ENCODE results near the gene RNF224.

The RNF224 gene

DNA sequence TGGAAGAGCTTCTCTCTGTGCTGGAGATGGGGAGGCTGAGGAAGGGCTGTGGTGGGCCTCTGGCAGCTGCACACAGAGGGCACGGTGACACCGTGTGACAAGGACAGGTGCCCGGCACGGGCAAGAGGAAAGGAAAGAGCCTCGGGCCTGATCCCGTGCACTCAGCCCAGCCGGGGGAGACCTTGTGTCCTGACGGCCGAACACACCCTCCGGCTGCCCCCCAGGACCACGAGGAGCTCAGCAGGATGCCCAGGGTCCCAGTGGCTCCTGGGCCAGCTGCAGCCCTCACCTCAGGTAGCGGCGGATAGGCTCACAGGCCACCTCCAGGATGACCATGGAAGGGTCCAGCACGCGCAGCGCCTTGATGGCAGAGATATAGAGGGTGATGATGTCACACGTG is 44.5 kb upstream of the RNF224 start:
- TF ChIP-seq, protein P1, sequence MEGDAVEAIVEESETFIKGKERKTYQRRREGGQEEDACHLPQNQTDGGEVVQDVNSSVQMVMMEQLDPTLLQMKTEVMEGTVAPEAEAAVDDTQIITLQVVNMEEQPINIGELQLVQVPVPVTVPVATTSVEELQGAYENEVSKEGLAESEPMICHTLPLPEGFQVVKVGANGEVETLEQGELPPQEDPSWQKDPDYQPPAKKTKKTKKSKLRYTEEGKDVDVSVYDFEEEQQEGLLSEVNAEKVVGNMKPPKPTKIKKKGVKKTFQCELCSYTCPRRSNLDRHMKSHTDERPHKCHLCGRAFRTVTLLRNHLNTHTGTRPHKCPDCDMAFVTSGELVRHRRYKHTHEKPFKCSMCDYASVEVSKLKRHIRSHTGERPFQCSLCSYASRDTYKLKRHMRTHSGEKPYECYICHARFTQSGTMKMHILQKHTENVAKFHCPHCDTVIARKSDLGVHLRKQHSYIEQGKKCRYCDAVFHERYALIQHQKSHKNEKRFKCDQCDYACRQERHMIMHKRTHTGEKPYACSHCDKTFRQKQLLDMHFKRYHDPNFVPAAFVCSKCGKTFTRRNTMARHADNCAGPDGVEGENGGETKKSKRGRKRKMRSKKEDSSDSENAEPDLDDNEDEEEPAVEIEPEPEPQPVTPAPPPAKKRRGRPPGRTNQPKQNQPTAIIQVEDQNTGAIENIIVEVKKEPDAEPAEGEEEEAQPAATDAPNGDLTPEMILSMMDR (IDR thresholded peaks at IDR 0.05; ENCODE audit: insufficient read depth, low read length, poor library complexity, severe bottlenecking), result no peak
- TF ChIP-seq EZH2phosphoT487 (conservative IDR thresholded peaks at IDR 0.05; ENCODE audit: low read length), result no peak
- Histone ChIP-seq H2AFZ (ENCODE audit: low read depth, low read length, severe bottlenecking) (no peak overlapping the region), H3F3A (ENCODE audit: insufficient read depth) (no peaks in the 10 kb centered on the region), H4K20me1 (ENCODE audit: low read depth, low read length) (no peaks in the 10 kb centered on the region), H3K9me2 (replicated peaks; ENCODE audit: insufficient read depth, low read length) (no peaks in the 10 kb centered on the region), H3K27ac (ENCODE audit: low read depth, low read length) (no peak overlapping the region), H3K27me3 (ENCODE audit: low read length) (no peaks in the 10 kb centered on the region), H3K4me2 (ENCODE audit: low read depth, low read length, poor library complexity, severe bottlenecking) (no peak overlapping the region), H3K9ac (ENCODE audit: low read length) (no peak overlapping the region), H3K4me3 (ENCODE audit: insufficient read depth, low read length, poor library complexity, severe bottlenecking) (no peak overlapping the region), H3K36me3 (ENCODE audit: low read length) (no peaks in the 10 kb centered on the region), H3K9me3 (ENCODE audit: insufficient read depth, low read length) (no peaks in the 10 kb centered on the region), H3K79me2 (ENCODE audit: insufficient read depth, low read length) (peaks cover 9% of the 10 kb centered on the region)

DNA sequence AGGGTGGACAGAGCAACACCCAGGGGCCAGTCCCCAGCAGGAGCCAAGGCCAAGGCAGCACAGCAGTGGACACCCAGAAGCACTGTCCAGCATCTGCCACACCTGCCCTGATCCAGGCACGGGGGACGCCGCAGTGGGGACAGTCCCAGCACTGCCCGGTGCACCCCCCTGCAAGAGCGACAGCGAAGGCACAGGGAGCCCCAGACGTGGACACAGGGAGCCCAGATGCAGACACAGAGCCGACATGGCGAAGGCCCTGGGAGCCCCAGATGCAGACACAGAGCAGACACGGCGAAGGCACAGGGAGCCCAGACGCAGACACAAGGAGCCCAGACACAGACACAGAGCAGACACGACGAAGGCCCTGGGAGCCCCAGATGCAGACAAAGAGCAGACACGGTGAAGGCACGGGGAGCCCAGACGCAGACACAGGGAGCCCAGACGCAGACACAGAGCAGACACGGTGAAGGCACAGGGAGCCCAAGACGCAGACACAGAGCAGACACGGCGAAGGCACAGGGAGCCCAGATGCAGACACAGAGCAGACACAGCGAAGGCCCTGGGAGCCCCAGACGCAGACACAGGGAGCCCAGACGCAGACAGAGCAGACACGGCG is 43.2 kb upstream of the RNF224 start:
- Histone ChIP-seq H3K27ac (ENCODE audit: low read depth, low read length) (no peak overlapping the region), H3K36me3 (ENCODE audit: low read length) (no peaks in the 10 kb centered on the region)
- TF ChIP-seq EZH2phosphoT487 (conservative IDR thresholded peaks at IDR 0.05; ENCODE audit: low read length), result no peak
- TF ChIP-seq, protein P1 (IDR thresholded peaks at IDR 0.05; ENCODE audit: insufficient read depth, low read length, poor library complexity, severe bottlenecking), result no peak

DNA sequence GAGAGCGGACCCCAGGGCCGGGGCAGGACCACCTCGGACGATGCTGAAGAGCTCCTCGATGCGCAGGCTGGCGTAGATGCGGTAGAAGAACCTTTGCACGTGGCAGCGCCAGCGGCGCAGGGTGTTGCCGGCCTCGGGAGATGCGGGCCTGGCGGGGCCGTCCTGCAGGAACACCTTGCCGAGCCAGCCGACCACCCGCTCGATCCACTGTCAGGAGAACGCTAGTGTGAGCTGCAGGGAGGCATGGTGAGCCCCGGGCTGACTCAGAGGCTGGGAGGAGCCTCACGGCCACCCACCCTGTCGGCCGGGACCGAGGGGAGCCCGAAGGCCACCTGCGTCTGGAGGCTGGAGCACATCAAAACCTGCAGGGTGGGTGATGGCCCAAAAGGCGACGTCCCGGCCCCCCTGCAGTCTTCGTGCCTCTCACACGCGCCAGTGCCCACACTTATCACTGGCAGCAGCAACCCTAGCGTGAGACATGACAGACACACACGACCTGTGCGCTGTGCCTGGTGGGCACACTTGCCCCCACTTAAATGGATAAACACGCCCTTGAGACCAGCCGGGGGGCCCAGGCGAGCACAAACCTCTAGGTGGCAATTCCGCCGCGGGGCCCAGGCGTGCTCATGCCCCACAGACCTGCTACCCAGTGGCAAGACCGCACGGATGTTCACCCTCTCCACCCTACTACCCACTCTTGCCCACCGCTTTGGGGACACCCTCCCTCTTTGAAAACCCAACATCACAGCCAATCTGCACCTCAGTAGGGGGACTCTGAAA is 42.2 kb upstream of the RNF224 start:
- Histone ChIP-seq H3K36me3 (ENCODE audit: low read length) (no peaks in the 10 kb centered on the region), H3K9ac (ENCODE audit: low read length) (no peak overlapping the region), H3K4me2 (ENCODE audit: low read depth, low read length, poor library complexity, severe bottlenecking) (no peak overlapping the region), H3K4me3 (ENCODE audit: insufficient read depth, low read length, poor library complexity, severe bottlenecking) (no peak overlapping the region), H2AFZ (ENCODE audit: low read depth, low read length, severe bottlenecking) (no peak overlapping the region), H3K9me2 (replicated peaks; ENCODE audit: insufficient read depth, low read length) (no peaks in the 10 kb centered on the region), H3K79me2 (ENCODE audit: insufficient read depth, low read length) (peaks cover 20% of the 10 kb centered on the region), H3F3A (ENCODE audit: insufficient read depth) (no peaks in the 10 kb centered on the region), H3K27ac (ENCODE audit: low read depth, low read length) (no peak overlapping the region), H4K20me1 (ENCODE audit: low read depth, low read length) (no peaks in the 10 kb centered on the region), H3K27me3 (ENCODE audit: low read length) (no peaks in the 10 kb centered on the region), H3K9me3 (ENCODE audit: insufficient read depth, low read length) (no peaks in the 10 kb centered on the region)
- TF ChIP-seq, protein P1 (IDR thresholded peaks at IDR 0.05; ENCODE audit: insufficient read depth, low read length, poor library complexity, severe bottlenecking), result no peak
- no peak for TF ChIP-seq EZH2phosphoT487 (conservative IDR thresholded peaks at IDR 0.05; ENCODE audit: low read length)

More for the DNA sequence above, 43.2 kb upstream of the RNF224 start:
- Histone ChIP-seq H3K4me3 (ENCODE audit: insufficient read depth, low read length, poor library complexity, severe bottlenecking) (no peak overlapping the region), H3K4me2 (ENCODE audit: low read depth, low read length, poor library complexity, severe bottlenecking) (no peak overlapping the region), H3K9ac (ENCODE audit: low read length) (no peak overlapping the region), H3F3A (ENCODE audit: insufficient read depth) (no peaks in the 10 kb centered on the region), H3K27me3 (ENCODE audit: low read length) (no peaks in the 10 kb centered on the region), H3K9me2 (replicated peaks; ENCODE audit: insufficient read depth, low read length) (no peaks in the 10 kb centered on the region), H2AFZ (ENCODE audit: low read depth, low read length, severe bottlenecking) (no peak overlapping the region), H3K79me2 (ENCODE audit: insufficient read depth, low read length) (peaks cover 14% of the 10 kb centered on the region), H3K9me3 (ENCODE audit: insufficient read depth, low read length) (no peaks in the 10 kb centered on the region), H4K20me1 (ENCODE audit: low read depth, low read length) (no peaks in the 10 kb centered on the region)

Measured in SU-DHL-6 (cell line).